DOHH2 (cell line): ENCODE measurements around the gene CCM2.

ENCODE experiments used
- H3F3A ChIP-seq: fragments of 200-600 bp; sonication (generic), shearing (Covaris generic); 2 replicates; pipeline ENCODE4 v1.6.0; 2016; ENCODE audit warnings: antibody characterized with exemption, mild to moderate bottlenecking; ENCODE audit not compliant: control insufficient read depth, insufficient read depth
- H3K27ac ChIP-seq: fragments of 200-600 bp; sonication (generic); 2 replicates; pipeline ENCODE4 v1.5.1; 2014; ENCODE audit warnings: low read depth, mild to moderate bottlenecking, low read length, moderate library complexity
- H3K27me3 ChIP-seq: fragments of 200-600 bp; sonication (generic); 2 replicates; pipeline ENCODE4 v1.6.1; 2014; ENCODE audit warnings: mild to moderate bottlenecking, low read length, mixed read lengths; ENCODE audit not compliant: control insufficient read depth
- H3K36me3 ChIP-seq: fragments of 200-600 bp; sonication (generic); 2 replicates; pipeline ENCODE4 v1.6.1; 2014; ENCODE audit warnings: mild to moderate bottlenecking, low read length, moderate library complexity, mixed read lengths; ENCODE audit not compliant: control insufficient read depth
- H3K4me1 ChIP-seq: fragments of 200-600 bp; sonication (generic); 2 replicates; pipeline ENCODE4 v1.6.1; 2014; ENCODE audit warnings: mild to moderate bottlenecking, low read length, mixed read lengths; ENCODE audit not compliant: control insufficient read depth
- H3K4me2 ChIP-seq: fragments of 200-600 bp; sonication (generic); 2 replicates; pipeline ENCODE4 v1.6.0; 2014; ENCODE audit warnings: mild to moderate bottlenecking, low read length, moderate library complexity
- H3K4me3 ChIP-seq: fragments of 200-600 bp; sonication (generic); 2 replicates; pipeline ENCODE4 v1.5.1; 2014; ENCODE audit warnings: mild to moderate bottlenecking, low read length, mixed read lengths
- H3K79me2 ChIP-seq: fragments of 200-600 bp; sonication (generic); 2 replicates; pipeline ENCODE4 v1.6.1; 2014; ENCODE audit warnings: mild to moderate bottlenecking, low read length, mixed read lengths; ENCODE audit not compliant: control insufficient read depth
- H3K9me2 ChIP-seq: fragments of 200-600 bp; sonication (generic); replicated peaks from 2 replicates; pipeline ENCODE4 v1.6.1; 2014; ENCODE audit warnings: mild to moderate bottlenecking, low read length, mixed read lengths; ENCODE audit not compliant: control insufficient read depth
- H3K9me3 ChIP-seq: fragments of 200-600 bp; sonication (generic); 2 replicates; pipeline ENCODE4 v1.6.1; 2014; ENCODE audit warnings: antibody characterized with exemption, low read length, mixed read lengths; ENCODE audit not compliant: control insufficient read depth, insufficient read depth
- H4K20me1 ChIP-seq: fragments of 200-600 bp; sonication (generic); 2 replicates; pipeline ENCODE4 v1.6.0; 2014; ENCODE audit warnings: low read depth, mild to moderate bottlenecking, antibody characterized with exemption, low read length, moderate library complexity; ENCODE audit not compliant: control insufficient read depth, insufficient read depth
- EZH2phosphoT487 ChIP-seq: fragments of 200-600 bp; sonication (generic); IDR thresholded peaks from 2 replicates; pipeline ENCODE4 v1.6.1; 2017; ENCODE audit warnings: borderline replicate concordance, mild to moderate bottlenecking, antibody characterized with exemption, low read length, moderate library complexity, mixed read lengths
- TF ChIP-seq, protein P1 (sequence below): fragments of 200-600 bp; sonication (generic); IDR thresholded peaks from one replicate; pipeline ENCODE4 v1.5.1; 2014; ENCODE audit warnings: antibody characterized with exemption, mild to moderate bottlenecking, low read depth, low read length; ENCODE audit not compliant: poor library complexity, severe bottlenecking

The CCM2 gene

DNA sequence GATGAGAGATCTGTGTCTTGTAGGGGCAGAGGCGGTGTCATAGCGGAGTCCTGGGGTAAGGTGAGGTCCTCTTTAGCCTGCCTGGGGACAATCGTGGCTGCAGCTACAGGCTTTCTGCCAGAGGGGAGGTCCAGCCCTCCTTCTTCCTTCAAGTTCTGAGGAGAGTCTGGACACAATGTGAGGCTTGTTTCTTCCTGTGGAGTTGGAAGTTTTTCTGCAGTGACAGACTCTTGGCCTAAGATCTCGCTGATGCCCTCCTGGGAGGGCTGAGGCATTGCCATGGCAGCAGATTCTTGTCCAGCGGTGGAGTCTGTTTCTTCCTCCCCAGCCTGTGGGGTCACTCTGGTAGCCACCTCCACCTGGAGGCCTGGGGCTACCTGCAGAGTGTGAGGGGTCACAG lies 84.3 kb downstream of the CCM2 start:
- H4K20me1 ChIP-seq = no peaks in the 10 kb centered on the region
- H3K27ac ChIP-seq = no peak overlapping the region
- H3K9me2 ChIP-seq = no peaks in the 10 kb centered on the region
- TF ChIP-seq, protein P1, sequence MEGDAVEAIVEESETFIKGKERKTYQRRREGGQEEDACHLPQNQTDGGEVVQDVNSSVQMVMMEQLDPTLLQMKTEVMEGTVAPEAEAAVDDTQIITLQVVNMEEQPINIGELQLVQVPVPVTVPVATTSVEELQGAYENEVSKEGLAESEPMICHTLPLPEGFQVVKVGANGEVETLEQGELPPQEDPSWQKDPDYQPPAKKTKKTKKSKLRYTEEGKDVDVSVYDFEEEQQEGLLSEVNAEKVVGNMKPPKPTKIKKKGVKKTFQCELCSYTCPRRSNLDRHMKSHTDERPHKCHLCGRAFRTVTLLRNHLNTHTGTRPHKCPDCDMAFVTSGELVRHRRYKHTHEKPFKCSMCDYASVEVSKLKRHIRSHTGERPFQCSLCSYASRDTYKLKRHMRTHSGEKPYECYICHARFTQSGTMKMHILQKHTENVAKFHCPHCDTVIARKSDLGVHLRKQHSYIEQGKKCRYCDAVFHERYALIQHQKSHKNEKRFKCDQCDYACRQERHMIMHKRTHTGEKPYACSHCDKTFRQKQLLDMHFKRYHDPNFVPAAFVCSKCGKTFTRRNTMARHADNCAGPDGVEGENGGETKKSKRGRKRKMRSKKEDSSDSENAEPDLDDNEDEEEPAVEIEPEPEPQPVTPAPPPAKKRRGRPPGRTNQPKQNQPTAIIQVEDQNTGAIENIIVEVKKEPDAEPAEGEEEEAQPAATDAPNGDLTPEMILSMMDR = no peak
- TF ChIP-seq EZH2phosphoT487 = no peak
- no peaks in the 10 kb centered on the region for H3K79me2 ChIP-seq
- no peak overlapping the region for H3K4me3 ChIP-seq
- H3K36me3 ChIP-seq = no peaks in the 10 kb centered on the region
- H3K27me3 ChIP-seq = peaks cover 7% of the 10 kb centered on the region
- H3K9me3 ChIP-seq = no peaks in the 10 kb centered on the region
- no peaks in the 10 kb centered on the region for H3F3A ChIP-seq
- H3K4me1 ChIP-seq = no peaks in the 10 kb centered on the region
- H3K4me2 ChIP-seq = no peak overlapping the region

DNA sequence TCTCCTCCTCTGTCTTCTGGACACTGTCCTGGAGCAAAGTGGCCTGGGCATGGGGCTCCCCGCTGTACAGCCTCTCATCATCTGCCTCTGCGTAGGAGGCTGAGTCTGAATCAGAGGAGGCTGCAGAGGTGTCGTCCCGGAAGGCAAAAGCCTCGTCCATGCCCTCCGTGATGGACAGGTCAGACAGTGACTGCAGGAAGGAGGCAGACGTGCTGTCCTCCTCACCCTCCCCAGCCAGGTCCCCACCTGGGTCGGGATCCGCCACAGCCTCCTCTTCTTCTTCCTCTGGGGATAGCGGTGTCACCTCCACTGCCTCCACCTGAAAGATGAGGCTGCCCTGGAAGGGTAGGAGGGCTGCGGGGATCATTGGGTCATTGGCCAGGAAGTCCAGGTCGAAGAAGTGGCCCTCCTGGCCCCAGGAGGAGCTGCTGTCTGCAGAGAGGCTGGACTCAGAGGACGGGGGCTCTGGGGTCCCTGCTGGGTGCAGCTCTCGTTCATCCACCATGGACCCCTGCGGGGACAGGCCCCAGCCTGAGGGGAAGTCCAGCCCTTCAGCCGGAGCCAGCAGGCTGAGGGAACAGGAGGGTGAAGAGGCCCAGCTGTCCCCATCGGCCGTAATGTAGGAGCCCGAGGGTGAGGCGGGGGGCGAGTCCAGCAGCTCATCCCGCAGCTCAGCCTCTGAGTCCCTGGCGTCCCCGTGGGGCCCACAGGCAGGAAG lies 85.1 kb downstream of the CCM2 start:
- Histone ChIP-seq H3K4me3 (no peak overlapping the region), H3K27ac (no peak overlapping the region), H3K4me1 (no peaks in the 10 kb centered on the region), H3K36me3 (no peaks in the 10 kb centered on the region), H3K4me2 (no peak overlapping the region), H3K9me3 (no peaks in the 10 kb centered on the region), H3K9me2 (no peaks in the 10 kb centered on the region), H3K79me2 (no peaks in the 10 kb centered on the region), H3K27me3 (peaks cover 13% of the 10 kb centered on the region), H4K20me1 (no peaks in the 10 kb centered on the region), H3F3A (no peaks in the 10 kb centered on the region)
- TF ChIP-seq, protein P1 = no peak
- TF ChIP-seq EZH2phosphoT487 = no peak

DNA sequence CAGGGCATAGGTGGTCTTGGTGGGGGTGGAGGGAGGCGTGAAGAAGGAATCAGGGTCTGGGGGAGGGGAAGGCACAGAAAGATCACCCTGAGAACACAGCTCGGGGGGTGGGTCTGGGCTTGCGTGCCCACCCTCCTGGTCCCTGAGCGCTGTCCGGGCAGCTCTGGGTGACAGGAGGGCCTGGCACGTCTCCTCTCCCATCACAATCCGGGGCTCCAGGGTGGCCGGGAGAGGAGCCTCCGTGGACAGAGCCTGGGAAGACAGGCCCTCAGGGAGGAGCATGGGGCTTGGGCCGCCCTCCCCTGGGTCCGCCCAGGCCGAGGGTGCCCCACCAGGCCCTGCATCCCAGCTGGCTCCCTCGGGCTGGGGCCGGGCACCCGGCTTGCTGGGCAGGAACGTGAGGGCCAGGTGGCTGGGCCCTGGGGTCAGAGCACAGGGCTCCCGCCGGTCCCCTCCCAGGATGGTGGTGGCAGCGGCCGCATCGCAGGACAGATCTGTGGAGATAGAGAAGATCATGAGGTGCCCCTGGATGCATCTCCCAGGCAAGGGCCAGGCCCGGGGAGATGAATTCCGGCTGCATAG lies 85.7 kb downstream of the CCM2 start:
- Histone ChIP-seq H3F3A (no peaks in the 10 kb centered on the region), H3K27ac (no peak overlapping the region), H3K4me1 (no peaks in the 10 kb centered on the region), H3K79me2 (no peaks in the 10 kb centered on the region), H4K20me1 (no peaks in the 10 kb centered on the region), H3K9me3 (no peaks in the 10 kb centered on the region), H3K27me3 (peaks cover 13% of the 10 kb centered on the region), H3K9me2 (no peaks in the 10 kb centered on the region), H3K36me3 (no peaks in the 10 kb centered on the region), H3K4me2 (no peak overlapping the region), H3K4me3 (no peak overlapping the region)
- TF ChIP-seq, protein P1 = no peak
- TF ChIP-seq EZH2phosphoT487 = no peak
